GM11168 (cell line): ENCODE data around the gene TNNT3.

Experiments
- in situ Hi-C: fragments of 300-500 bp; cut with MboI; formaldehyde crosslinking; loops from one replicate; pipeline ENCODE4 v1.12.0; 2022; ENCODE audit warnings: low sequenced_read_pairs; ENCODE audit not compliant: unreplicated experiment

TNNT3 gene

GRCh38 chr11:1975185-1975584 lies 55.7 kb downstream of the TNNT3 start:
- in situ Hi-C loops, result no loop called here

GRCh38 chr11:1978720-1979473 lies 59.4 kb downstream of the TNNT3 start:
- in situ Hi-C loops, result no loop called here

- in situ Hi-C loops, result no loop called here
Measured at GRCh38 chr11:1979607-1980006, 60.1 kb downstream of the TNNT3 start.

GRCh38 chr11:1982873-1983600 lies 63.5 kb downstream of the TNNT3 start:
- in situ Hi-C loops, result no loop called here

- in situ Hi-C loops, result no loop called here
Measured at GRCh38 chr11:1983601-1983961, 64.1 kb downstream of the TNNT3 start.

- in situ Hi-C loops, result no loop called here
Measured at GRCh38 chr11:1987024-1987423, 67.5 kb downstream of the TNNT3 start.

- in situ Hi-C loops, result no loop called here
Measured at GRCh38 chr11:1988174-1988573, 68.7 kb downstream of the TNNT3 start.
